ENCODE results near the gene CXCL9.
"Not testable (repeated sequence)": the region's sequence is repeated elsewhere in the genome, so short reads cannot be mapped to it uniquely, and the experiment has no call there.

GRCh38 chr4:75962072-75962471 lies 45.2 kb downstream of the CXCL9 start:
- not testable (repeated sequence) for TF ChIP-seq CTCF (conservative IDR thresholded peaks at IDR 0.05 in 1 of 2, IDR thresholded peaks at IDR 0.05 in 1 of 2; ENCODE audit: extremely low read depth in 1 of 2, insufficient read depth in 1 of 2, low read depth in 1 of 2, low read length in 2 of 2); EZH2 (IDR thresholded peaks at IDR 0.05; ENCODE audit: borderline replicate concordance, low read length)

All from mammary epithelial cell (primary cell).